HG02623 (cell line): ENCODE results near the gene KIRREL3.

Experiments
- ATAC-seq: cut with Tn5 transposase; IDR thresholded peaks from one replicate; pipeline ENCODE4 v1.9.1; 2021; ENCODE audit warnings: moderate library complexity; ENCODE audit not compliant: unreplicated experiment

KIRREL3 gene

GRCh38 chr11:126546694-126547093 lies 453.9 kb downstream of the KIRREL3 start:
- ATAC-seq, result no peak

GRCh38 chr11:126546191-126546590 lies 454.4 kb downstream of the KIRREL3 start:
- ATAC-seq, result no peak

- ATAC-seq, result no peak
Measured at GRCh38 chr11:126545057-126545555, 455.5 kb downstream of the KIRREL3 start.

GRCh38 chr11:126544108-126545056 lies 456.2 kb downstream of the KIRREL3 start:
- ATAC-seq, result no peak

- no peak for ATAC-seq
Measured at GRCh38 chr11:126543691-126544090, 456.9 kb downstream of the KIRREL3 start.

GRCh38 chr11:126542334-126543015 lies 458.1 kb downstream of the KIRREL3 start:
- no peak for ATAC-seq

GRCh38 chr11:126538071-126538470 lies 462.5 kb downstream of the KIRREL3 start:
- ATAC-seq, result no peak

- ATAC-seq, result no peak
Measured at GRCh38 chr11:126537492-126537891, 463.1 kb downstream of the KIRREL3 start.

GRCh38 chr11:126534141-126534805 lies 466.3 kb downstream of the KIRREL3 start:
- ATAC-seq, result no peak

- ATAC-seq, result no peak
Measured at GRCh38 chr11:126533560-126533959, 467.0 kb downstream of the KIRREL3 start.

GRCh38 chr11:126530416-126530815 lies 470.2 kb downstream of the KIRREL3 start:
- ATAC-seq, result no peak

GRCh38 chr11:126529037-126529436 lies 471.5 kb downstream of the KIRREL3 start:
- ATAC-seq, result no peak

- ATAC-seq, result no peak
Measured at GRCh38 chr11:126528075-126528474, 472.5 kb downstream of the KIRREL3 start.

GRCh38 chr11:126527651-126528050 lies 472.9 kb downstream of the KIRREL3 start:
- ATAC-seq, result no peak

GRCh38 chr11:126526471-126526870 lies 474.1 kb downstream of the KIRREL3 start:
- no peak for ATAC-seq

GRCh38 chr11:126525702-126526101 lies 474.9 kb downstream of the KIRREL3 start:
- ATAC-seq, result no peak

- ATAC-seq, result no peak
Measured at GRCh38 chr11:126525216-126525615, 475.4 kb downstream of the KIRREL3 start.

- no peak for ATAC-seq
Measured at GRCh38 chr11:126523441-126524205, 476.9 kb downstream of the KIRREL3 start.

- ATAC-seq, result no peak
Measured at GRCh38 chr11:126522606-126523005, 478.0 kb downstream of the KIRREL3 start.

- no peak for ATAC-seq
Measured at GRCh38 chr11:126522152-126522551, 478.4 kb downstream of the KIRREL3 start.

GRCh38 chr11:126521196-126521595 lies 479.4 kb downstream of the KIRREL3 start:
- no peak for ATAC-seq
